HG03097 (cell line): ENCODE results near the gene EPB41L1.

Experiments
- ATAC-seq: cut with Tn5 transposase; IDR thresholded peaks from one replicate; pipeline ENCODE4 v1.9.1; 2021; ENCODE audit not compliant: unreplicated experiment, low FRiP score

EPB41L1 gene

DNA sequence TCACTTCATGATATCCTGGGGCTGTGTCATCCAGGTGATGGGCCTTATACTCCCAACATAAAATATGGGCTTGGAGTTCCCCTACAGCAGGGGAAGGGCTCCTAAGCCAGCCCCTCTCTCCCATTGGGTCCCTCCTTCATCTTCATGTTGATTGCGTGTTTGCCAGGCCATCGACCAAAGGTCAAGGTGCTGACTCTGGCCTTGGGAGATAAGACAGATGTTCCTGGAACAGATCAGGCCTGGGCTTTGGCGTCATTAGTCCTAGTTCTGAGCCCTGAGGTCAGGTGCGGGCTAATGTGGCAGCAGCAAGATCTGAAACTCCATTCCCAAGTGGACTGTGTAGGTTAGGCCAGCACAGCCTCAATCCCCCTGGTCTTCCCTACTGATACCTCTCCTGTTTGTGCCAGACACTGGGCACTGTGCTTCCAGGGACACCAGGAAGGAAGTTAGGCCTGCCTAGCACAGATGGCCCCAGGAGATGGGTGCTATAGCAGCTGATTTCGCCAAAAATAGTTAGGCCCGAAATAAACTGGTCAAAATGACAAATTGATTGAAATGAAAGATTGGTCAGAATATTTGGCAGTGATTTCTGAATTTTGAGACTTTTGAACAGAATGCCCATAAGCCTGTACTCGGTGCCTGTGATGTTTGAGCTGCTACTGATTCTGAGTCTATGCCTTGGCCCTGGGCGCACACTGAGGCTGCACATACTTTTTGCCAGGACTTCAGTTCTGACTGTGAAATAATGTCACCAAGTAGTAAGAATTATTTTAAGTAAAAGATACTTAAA lies 28.8 kb downstream of the EPB41L1 start:
- ATAC-seq = no peak

- ATAC-seq = no peak
Observed at GRCh38 chr20:36184816-36185776, 30.6 kb downstream of the EPB41L1 start.

DNA sequence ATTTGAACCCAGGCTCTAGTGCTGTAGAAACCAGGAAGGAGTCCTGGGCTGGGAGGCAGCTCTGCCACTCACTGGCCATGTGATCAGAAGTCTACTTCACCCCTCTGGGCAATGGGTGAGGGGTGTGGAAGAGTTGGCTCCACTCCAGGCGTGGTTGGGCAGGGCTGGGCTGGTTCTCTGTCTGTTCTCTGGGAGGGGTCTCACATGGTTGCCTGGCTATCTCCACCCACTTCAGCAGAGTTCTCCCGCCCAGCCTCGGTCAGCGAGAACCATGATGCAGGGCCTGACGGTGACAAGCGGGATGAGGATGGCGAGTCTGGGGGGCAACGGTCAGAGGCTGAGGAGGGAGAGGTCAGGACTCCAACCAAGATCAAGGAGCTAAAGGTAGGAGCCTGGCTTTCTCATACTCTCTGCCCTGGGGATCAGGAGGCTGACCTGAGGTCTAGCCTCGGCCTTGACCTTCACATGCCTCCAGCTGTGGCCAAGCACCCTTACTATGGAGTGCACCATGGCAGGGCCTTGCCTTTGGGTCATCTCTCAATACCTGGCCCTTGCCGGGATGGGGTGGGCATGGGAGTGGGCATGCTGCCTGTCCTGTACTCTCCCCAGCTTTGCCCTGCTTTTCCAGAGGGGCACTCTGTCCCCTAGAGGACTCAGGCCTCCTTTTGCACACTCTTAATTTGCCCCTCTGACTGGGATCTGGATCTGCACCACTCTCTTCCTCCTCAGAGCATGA lies 39.6 kb downstream of the EPB41L1 start:
- ATAC-seq = no peak

DNA sequence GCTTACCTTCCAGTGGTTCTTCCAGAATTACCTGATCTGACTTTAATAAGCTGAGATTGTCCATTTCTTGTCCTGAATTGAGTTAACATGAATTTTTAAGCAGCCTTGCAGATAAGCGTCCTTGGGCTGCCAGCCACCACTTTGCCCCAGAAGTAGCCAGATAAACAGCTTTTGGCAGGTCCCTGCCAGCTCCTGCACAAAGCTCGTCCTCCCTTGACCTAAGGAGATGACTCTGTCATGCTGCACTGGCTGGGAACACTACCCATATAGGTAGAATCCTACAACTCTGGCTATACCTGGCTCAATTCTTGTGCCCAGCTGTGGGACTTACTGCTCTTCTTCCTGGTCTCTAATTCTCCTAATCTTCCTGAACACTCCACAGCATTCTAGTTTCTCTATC lies 42.1 kb downstream of the EPB41L1 start:
- ATAC-seq = no peak

- ATAC-seq = no peak
Observed at GRCh38 chr20:36197271-36197670, 42.7 kb downstream of the EPB41L1 start.

DNA sequence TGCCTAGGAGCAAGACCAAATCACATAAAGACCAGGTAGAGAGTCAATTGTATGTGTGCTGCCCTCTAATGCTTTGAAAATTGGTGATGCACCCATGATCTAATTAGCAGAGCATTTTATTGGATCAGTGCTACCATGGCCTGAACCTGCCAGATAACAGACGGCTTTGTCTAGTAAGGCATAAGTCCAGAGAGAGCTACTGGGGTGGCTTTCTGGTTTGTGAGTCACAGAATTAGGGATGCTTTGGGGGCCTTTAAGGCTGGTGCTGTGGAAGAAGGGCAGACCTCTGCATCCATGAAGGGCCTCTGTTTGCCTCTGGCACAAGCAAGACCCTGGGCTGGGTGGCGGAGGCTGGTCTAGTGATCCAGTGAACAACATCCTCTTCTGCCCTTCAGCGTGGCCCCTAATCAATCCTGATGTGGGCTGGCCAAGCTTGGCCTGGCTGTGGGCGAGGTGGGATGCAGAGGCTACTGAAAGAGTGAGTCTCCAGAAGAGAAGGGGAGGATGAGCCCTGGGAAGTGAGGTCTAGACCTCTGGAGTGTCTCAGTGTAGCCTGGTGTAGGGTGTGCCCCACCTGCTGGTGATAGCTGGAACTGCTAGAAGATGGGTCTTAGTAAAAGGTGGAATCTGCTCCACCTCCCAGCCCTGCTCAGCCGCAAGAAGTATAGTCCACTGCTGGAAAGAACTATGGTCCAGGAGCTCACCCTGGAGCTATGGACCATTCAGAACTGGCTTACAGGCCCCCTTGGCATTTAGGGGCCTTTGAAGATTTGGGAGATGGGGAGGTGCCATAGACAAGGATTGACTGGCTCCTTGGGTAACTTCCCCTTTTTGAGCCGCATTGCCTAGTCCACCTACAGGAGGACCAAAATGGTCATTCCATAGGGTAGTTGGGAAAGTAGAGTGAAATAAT lies 45.1 kb downstream of the EPB41L1 start:
- ATAC-seq = no peak

DNA sequence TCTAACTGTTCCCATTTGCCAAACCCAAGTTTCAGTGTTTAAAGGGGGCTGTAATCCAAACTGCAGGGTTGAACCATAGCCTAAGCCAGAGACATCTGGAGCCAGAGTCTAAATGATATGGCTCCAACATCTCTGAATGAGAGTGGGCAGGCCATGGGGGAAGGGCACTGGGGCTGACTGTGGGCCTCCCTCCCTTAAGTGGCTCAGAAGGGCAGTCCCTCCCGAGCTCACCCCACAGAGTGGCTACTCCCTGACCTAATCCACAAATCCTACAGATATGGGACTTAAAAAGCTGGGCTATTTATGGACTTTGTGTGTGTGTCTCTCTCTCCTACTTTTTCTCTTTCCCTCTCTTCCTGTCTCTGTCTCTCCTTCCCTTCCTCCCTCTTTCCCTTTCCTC lies 45.9 kb downstream of the EPB41L1 start:
- no peak for ATAC-seq

- ATAC-seq = no peak
Observed at GRCh38 chr20:36201198-36201597, 46.7 kb downstream of the EPB41L1 start.

- no peak for ATAC-seq
Observed at GRCh38 chr20:36202891-36203338, 48.4 kb downstream of the EPB41L1 start.

- no peak for ATAC-seq
Observed at GRCh38 chr20:36203861-36204260, 49.3 kb downstream of the EPB41L1 start.

DNA sequence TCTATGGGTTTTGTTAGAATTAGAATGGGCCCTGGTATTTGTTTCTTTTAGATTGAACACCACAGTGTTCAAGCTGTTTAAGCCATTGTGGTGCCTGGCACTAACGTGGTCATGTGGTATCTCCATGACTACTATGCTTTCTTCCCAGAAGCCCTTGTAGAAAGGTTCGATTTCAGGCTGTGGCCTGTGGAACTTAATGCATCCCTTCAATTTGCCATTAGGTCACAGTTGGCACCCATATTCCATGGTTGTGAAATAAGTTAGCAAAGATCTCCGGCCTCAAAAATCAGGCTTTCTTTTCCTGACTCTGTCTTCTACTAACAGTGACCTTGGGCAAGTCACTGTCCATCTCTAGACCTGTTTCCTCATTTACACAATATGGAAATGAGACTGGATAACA lies 50.5 kb downstream of the EPB41L1 start:
- ATAC-seq = no peak

- no peak for ATAC-seq
Observed at GRCh38 chr20:36206068-36206467, 51.5 kb downstream of the EPB41L1 start.

DNA sequence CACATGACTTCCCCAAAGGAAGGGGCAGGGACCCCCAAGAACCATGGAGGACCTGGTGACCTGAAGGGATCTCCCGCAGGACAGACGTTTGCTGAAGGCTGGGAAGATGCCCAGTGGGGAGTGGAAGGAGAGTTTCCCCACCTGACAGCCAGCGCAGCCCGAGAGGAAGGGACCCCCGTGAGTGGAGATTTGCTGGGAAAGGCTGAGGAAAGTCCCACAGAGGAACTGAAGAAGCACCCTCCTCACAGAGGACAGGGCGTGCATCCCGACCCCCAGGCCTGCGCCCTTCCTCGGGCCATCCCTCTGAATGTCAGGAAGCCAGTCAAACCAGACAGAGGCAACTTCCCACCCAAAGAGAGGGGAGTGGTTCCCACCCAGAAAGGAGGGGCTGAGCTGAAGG lies 52.1 kb downstream of the EPB41L1 start:
- ATAC-seq = no peak

DNA sequence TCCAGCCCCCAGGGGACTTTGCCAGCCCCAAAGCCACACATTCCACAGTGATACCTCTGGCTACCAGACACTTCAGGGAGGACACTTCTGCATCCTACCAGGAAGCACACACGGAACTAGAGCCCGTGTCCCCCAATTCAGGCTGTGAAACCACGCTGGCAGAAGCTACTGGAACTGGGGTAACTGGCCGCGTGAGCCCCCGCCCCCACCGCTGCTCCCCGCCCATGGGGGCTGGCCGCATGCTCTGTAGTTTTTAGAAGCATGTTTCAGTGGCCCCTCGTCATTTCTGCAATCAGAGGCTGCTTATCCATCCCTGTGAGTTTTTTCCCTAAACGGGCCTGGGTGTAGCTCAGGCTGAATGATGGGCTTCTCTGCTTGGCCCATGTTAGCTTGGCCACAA lies 53.1 kb downstream of the EPB41L1 start:
- ATAC-seq = no peak

DNA sequence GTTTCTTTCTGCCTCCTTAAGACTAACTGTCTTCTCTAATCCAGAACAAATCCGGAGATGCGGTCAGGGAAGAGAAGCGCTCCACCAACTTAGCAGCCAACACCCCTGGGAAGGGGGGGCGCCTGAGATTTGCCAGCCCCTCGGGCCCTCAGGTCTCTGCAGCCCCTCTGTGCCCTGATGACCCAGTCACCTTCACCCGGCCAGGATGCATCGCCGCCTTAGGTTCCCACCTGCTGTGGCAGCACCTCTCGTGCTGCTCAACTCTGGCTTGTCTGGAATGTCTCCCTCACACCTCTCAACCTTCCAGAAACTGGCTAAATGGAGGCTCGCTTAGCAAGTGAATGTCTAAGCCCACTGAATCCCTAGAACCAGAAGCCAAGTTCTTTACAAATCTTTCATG lies 53.7 kb downstream of the EPB41L1 start:
- ATAC-seq = no peak

- no peak for ATAC-seq
Observed at GRCh38 chr20:36210436-36211021, 56.0 kb downstream of the EPB41L1 start.

DNA sequence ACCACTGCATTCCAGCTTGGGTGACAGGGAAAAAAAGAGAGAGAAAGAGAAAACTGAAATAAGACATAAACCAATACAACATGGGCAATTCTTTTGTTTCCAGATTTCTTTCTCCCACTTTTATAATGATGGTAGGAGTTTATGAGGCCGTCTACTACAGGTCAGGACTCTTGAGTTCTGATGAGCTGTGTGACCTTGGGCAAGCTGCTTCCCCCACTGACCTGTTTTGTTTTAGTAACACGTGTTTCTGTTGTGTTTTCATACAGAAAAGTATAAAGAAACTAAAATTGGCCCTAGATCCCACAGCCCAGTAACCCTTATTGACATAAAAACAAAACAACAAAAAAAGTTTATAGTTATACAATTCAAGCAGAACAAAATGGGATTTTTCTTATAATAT lies 58.8 kb downstream of the EPB41L1 start:
- ATAC-seq = no peak

DNA sequence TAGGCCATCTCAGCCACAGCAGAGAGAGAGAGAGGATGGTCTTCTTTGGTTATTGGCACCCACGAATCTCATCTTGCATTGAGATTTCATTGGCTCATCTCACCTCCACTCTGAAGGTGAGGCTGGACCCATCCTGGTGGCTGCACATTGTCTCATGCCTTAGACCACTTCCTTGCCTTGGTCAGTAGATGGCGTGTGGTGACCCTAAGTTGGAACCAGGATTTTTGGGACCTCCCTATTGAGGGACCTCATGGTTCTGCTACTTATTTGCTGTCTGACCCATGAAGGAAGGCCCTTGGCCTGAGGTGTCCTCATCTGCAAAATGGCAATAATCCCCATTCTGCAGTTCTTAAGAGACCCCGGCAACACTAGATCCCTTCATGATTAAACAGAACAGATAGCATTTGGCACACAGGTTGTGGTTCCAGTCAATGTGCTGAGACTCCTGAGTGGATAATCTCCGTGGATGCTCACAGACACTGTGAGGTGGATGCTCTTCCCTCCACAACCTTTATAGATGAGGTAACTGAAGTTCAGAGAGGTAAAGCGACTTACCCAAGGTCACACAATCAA lies 60.2 kb downstream of the EPB41L1 start:
- ATAC-seq = no peak

GRCh38 chr20:36215778-36216177 lies 61.2 kb downstream of the EPB41L1 start:
- no peak for ATAC-seq
